NCI-H1930 (cell line): ENCODE results near the gene SSR4.

Experiments
- DNase-seq, 2 experiments: peaks; one replicate each; lab custom pipeline; 2025; lab: John Stamatoyannopoulos, UW

Gene SSR4

DNA sequence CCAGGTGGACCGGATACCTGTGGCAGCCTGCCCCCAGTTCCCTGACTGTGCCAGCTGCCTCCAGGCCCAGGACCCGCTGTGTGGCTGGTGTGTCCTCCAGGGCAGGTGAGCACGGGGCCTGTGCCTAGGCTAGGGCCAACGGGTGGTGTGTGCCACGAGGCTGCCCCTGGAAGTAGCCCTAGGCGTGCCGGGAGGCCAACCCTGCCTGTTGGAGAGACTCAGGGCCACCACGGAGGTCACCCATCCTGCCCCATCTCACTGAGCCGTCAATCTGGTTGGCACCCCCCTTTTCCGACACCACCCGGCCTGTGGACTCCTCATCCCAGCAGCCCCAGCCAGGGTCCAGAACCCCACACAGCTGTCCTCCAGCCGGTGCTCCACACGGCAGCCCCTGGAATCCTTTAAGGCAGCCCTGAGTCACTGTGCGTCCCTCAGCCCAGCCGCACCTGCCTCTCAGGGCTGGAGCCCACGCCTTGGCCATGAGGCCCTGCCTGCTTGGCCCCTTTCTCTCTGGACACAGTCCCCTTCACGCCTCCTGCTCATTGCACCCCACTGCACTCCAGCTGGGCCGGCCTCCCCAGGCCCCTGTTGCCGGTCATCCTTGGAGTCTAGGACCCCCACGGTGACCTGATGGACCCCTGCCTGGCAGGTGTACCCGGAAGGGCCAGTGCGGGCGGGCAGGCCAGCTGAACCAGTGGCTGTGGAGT, 25.2 kb upstream of the SSR4 start:
- no peak for DNase-seq

DNA sequence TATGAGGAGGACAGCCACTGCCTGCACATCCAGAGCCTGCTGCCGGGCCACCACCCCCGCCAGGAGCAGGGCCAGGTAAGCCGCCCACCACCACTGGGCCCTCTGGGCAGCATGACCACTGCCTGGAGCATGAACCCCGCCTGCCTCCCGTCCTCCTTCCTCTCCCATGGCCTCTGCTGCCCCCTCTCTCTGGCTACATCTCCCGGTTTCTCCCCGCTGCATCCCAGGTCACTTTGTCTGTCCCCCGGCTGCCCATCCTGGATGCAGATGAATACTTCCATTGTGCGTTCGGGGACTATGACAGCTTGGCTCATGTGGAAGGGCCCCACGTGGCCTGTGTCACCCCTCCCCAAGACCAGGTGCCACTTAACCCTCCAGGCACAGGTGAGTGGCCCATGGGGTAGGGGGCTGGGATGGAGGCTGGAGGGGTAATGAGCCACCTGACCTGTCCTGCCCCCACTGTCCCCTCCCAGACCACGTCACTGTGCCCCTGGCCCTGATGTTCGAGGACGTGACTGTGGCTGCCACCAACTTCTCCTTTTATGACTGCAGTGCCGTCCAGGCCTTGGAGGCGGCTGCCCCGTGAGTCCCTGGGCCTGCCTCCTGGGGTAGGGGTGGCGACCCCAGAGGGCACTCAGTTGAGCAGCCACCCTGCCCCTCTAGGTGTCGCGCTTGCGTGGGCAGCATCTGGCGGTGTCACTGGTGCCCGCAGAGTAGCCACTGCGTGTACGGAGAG, 24.4 kb upstream of the SSR4 start:
- DNase-seq, result no peak

DNA sequence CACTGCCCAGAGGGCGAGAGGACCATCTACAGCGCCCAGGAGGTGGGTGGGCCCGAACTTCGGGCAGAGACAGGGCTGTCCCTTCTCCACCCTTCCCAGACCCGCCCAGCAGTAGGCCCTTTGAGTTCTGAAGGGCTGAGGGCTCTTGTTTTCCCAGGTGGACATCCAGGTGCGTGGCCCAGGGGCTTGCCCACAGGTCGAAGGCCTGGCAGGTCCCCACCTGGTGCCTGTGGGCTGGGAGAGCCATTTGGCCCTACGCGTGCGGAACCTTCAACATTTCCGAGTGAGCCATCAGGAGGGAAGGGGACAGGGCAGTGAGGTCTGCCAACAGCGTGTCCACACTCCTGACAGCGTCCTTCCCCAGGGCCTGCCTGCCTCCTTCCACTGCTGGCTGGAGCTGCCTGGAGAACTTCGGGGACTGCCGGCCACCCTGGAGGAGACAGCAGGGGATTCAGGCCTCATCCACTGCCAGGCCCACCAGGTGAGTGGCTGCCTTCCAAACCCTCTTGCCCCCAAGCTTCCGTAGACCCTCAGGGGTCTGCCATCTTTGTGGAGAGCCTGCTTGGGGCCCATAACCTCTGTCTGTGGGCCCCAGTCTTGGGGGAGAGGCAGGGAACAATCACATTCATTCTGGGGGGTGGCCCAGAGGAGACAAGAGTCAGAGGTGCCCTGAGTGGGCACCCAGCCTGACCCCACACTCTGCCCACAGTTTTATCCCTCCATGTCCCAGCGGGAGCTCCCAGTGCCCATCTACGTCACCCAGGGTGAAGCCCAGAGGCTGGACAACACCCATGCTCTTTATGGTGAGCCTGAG, 23.7 kb upstream of the SSR4 start:
- no peak for DNase-seq

DNA sequence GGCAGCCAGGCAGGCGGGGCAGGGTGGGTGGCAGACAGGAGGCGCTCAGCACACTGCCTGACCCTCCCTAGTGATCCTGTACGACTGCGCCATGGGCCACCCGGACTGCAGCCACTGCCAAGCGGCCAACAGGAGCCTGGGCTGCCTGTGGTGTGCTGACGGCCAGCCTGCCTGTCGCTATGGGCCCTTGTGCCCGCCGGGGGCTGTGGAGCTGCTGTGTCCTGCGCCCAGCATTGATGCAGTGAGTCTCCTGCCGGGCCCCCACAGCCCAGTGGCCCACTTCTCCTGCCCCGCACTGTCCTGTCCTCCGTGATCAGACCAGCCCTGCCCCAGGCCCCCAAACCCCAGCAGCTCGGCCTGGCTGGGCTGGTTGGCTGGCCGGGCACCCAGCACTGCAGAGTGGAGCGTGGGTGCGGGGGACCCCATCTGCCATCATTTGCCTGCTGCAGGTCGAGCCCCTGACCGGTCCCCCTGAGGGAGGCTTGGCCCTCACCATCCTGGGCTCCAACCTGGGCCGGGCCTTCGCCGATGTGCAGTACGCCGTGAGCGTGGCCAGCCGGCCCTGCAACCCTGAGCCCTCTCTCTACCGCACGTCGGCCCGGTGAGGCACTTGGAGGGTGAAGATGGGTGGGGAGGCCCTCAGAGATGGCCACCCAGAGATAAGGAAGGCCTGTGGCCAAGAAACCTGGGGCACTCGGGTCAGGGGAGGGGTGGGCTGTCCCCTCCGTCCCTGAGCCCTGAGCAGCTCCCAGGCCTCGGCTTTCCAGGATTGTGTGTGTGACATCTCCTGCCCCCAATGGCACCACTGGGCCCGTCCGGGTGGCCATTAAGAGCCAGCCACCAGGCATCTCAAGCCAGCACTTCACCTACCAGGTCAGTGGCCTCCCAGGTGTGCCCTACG, 22.8 kb upstream of the SSR4 start:
- no peak for DNase-seq

DNA sequence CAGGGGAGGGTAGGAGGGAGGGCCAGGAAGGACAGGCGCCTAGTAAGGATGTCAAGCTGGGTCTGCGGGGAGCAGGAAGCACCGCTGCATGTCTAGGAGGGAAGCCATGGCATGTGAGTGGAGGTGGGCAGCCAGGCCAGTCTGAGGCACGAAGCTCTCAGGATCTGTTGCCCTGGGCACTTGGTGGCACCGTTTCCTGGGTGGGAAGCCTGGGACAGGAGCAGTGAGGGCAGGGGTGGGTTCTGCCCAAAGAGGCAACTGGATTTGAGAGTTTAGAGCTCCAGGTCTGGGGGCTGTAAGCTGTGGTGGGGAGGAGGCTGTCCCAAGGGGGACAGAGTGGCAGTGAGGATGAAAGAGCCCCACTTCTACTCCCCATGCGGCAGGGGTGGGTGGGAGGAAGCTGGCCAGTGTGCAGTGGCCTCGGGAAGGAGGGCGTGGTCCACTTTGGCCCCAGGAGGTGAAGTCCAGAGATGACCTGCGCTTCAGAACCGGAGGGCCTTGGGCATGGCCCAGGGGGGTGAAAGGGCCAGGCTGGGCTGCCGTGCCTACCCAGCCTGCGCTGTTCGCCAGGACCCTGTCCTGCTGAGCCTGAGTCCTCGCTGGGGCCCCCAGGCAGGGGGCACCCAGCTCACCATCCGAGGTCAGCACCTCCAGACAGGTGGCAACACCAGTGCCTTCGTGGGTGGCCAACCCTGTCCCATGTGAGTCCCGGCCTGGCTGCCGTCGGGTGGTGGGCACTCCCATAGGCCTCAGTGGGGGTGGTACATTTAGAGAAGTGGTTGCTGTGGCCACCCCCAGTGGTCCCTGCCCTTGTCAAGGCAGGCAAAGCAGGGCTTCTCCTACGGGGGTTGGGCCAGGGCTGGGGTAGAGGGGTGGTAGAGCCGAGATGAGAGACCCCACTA, 21.9 kb upstream of the SSR4 start:
- DNase-seq, result no peak

DNA sequence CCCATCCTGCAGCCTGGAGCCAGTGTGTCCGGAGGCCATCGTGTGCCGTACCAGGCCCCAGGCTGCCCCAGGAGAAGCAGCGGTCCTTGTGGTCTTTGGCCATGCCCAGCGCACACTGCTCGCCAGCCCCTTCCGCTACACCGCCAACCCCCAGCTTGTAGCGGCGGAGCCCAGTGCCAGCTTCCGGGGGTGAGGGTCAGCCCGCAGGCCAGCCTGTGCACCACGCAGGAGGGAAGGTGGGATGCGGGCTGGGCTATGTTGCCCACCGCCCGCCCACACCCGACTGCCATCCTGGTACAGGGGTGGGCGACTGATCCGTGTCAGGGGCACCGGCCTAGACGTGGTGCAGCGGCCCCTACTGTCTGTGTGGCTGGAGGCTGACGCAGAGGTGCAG, 21.3 kb upstream of the SSR4 start:
- no peak for DNase-seq

DNA sequence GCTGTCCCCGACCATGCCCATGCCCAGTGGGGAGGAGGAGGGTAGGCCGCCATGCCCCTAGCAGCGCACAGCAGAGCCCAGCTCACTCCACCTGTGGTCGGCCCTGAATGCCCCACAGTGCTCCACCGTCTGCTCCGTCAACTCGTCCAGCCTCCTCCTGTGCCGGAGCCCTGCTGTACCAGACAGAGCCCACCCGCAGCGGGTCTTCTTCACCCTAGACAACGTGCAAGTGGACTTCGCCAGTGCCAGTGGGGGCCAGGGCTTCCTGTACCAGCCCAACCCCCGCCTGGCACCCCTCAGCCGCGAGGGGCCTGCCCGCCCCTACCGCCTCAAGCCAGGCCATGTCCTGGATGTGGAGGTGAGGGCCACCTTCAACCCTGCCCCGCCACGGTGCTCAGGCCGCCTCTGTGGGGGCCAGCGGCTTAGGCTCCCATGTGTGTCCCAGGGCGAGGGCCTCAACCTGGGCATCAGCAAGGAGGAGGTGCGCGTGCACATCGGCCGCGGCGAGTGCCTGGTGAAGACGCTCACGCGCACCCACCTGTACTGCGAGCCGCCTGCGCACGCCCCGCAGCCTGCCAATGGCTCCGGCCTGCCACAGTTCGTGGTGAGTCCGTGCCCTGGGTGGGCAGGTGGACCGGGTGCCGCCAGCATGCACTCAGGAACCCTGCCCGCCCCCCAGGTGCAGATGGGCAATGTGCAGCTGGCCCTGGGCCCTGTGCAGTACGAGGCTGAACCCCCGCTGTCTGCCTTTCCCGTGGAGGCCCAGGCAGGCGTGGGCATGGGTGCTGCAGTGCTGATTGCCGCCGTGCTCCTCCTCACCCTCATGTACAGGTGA, 20.5 kb upstream of the SSR4 start:
- DNase-seq, result no peak

DNA sequence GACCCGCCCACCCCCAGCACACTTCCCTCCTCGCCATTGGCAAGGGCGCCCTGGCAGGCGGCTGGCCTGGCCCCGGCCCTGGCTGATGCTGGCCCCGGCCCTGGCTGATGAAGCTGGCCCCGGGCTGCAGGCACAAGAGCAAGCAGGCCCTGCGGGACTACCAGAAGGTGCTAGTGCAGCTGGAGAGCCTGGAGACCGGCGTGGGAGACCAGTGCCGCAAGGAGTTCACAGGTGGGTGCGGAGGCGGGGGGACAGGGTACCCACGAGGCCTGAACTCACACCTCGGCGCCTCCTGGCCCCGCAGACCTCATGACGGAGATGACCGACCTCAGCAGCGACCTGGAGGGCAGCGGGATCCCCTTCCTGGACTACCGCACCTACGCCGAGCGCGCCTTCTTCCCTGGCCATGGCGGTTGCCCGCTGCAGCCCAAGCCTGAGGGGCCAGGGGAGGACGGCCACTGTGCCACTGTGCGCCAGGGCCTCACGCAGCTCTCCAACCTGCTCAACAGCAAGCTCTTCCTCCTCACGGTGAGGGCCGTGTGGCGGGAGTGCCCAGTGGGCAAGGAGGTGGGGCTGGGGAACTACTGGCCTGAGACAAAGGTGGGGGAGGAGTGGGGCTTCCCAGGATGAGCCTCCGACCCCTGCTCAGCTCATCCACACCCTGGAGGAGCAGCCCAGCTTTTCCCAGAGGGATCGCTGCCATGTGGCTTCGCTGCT, 19.7 kb upstream of the SSR4 start:
- DNase-seq, result no peak

DNA sequence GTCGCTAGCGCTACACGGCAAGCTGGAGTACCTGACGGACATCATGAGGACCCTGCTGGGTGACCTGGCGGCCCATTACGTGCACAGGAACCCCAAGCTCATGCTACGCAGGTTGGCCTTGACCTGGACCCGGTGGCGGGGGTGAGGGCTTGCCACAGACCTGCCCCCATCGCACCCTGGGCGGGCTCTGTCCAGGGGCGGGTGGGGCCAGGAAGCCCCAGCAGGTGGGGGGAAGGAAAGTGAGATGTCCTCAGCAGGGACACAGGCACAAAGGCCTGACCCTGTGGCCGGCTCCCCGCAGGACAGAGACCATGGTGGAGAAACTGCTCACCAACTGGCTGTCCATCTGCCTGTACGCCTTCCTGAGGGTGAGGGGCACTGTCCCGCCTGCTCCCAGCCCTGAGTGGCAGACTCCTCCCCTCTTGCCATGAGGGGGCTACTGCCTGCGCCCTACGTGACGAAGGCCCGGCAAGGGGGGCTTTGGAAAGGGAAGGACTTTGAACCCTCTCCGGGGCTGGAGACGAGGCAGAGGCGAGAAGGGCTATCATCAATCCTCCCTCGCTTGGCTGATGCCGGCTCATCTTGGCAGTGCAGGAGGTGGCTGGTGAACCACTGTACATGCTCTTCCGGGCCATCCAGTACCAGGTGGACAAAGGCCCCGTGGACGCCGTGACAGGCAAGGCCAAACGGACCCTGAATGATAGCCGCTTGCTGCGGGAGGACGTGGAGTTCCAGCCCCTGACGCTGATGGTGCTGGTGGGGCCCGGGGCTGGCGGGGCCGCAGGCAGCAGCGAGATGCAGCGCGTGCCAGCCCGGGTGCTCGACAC, 19.0 kb upstream of the SSR4 start:
- DNase-seq, result no peak

DNA sequence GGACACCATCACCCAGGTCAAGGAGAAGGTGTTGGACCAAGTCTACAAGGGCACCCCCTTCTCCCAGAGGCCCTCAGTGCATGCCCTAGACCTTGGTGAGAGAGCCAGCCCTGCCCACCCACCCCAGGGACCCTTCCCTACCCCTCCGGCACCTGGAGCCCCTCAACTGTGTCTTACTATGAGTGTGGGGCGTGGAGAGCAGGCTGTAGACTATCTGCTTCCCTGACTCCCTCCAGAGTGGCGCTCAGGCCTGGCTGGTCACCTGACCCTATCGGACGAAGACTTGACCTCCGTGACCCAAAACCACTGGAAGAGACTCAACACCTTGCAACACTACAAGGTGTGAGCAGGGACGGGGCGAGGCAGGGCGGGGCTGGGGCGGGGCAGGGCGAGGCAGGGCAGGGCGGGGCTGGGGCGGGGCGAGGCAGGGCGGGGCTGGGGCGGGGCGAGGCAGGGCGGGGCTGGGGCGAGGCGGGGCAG, 18.3 kb upstream of the SSR4 start:
- DNase-seq, result no peak

DNA sequence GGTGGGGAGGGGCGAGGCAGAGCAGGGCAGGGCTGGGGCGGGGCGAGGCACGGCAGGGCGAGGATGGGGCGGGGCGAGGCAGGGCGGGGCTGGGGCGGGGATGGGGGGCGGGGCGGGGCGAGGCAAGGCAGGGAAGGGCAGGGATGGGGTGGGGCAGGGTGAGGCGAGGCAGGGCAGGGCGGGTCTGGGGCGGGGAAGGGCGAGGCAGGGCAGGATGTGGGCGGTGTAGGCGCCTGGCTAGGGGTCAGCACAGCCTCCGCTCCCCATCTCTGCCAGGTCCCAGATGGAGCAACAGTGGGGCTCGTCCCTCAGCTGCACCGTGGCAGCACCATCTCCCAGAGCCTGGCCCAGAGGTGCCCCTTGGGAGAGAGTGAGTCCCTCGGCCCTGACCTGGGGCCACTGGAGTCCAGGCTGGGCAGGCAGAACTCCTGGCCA, 17.8 kb upstream of the SSR4 start:
- DNase-seq, result no peak

DNA sequence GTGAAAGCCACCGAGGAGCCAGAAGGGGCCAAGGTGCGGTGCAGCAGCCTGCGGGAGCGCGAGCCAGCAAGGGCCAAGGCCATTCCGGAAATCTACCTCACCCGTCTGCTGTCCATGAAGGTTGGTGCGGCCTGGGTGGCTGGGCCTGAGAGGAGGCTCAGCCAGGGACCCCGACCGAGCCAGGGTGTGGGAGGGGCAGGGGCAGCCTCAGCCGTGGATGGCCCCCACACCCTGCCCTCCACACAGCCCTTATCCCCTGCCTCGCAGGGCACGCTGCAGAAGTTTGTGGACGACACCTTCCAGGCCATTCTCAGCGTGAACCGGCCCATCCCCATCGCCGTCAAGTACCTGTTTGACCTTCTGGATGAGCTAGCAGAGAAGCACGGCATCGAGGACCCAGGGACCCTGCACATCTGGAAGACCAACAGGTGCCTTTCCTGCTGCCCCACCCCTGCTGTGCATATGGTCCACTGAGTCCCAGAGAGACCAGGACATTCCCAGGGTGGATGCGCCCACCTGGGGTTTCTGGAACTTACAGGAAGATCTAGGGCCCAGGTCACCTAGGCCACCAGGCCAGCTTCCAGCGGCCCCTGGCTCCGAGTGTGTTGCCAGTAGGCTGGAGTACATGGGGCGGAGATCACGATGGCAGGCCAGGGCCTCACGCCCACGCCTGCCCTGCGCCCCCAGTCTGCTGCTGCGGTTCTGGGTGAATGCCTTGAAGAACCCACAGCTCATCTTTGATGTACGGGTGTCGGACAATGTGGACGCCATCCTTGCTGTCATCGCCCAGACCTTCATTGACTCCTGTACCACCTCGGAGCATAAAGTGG, 17.0 kb upstream of the SSR4 start:
- DNase-seq, result no peak

DNA sequence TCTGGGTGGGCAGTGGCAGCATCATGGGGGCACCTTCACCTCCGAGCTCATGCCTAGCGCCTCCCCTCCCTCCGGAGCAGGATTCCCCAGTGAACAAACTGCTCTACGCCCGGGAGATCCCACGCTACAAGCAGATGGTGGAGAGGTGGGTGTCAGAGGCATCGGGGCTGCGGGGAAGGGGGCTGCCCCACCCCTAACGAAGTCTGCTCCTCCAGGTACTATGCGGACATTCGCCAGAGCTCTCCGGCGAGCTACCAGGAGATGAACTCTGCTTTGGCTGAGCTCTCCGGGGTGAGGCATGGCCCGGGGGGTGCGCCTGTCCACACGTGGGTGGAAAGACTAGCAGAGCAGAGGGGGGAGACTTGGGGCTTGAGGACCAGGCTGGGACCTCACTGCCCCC, 16.3 kb upstream of the SSR4 start:
- DNase-seq, result no peak

DNA sequence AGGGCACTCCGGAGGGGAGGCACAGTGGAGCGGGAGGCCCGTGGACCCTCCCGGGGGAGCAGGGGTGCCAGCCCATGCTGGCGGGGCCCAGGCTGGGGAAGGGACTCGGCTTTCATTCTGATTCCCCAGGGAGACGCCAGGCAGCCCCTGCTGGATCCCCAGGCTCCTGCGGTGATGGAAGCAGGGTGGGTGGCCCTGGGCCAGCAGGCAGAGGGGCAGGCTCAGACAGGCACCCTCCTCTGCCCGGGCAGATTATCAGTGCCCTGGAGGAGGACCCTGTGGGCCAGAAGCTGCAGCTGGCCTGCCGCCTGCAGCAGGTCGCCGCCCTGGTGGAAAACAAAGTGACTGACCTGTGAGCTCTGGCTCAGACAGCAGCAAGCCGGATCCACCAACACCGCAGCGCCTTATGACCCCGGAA, 15.8 kb upstream of the SSR4 start:
- DNase-seq, result no peak

DNA sequence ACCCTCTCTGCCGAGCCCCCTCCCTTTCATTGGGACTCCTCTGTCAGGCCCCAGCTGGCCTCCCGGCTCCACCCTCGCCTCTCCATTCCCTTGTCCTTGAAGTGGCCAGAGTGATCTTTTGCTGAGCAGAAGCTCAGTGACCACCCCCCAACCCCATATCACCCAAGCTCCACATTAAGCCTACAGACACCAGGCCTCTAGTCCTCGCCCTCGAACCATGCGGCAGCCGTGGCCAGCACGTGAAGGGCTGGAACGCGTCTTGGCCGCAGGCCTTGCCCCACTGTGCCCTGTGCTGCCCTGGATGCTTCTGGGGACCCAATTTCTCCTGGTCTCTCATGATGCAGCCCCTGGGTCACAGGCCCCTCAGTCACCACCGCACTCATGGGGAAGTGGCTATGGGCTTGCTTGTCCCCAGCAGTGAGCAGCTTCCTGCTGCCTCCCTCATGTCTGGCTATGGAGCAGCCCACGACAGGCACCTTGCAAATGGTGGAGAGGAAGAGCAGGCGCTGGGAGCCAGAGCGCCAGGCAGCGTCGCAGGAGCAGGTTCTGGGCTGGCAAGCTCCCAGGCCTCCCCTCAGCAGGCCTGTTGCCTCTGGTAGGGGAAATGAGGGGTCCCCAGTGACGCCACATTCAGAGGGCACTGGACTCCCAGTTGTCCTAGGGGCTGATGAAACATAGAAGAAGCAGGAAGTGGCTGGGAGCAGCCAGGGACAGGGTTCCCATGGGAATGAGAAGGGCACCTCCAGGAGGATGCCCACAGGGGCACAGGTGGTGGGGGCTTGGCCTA, 14.4 kb upstream of the SSR4 start:
- DNase-seq, result no peak

DNA sequence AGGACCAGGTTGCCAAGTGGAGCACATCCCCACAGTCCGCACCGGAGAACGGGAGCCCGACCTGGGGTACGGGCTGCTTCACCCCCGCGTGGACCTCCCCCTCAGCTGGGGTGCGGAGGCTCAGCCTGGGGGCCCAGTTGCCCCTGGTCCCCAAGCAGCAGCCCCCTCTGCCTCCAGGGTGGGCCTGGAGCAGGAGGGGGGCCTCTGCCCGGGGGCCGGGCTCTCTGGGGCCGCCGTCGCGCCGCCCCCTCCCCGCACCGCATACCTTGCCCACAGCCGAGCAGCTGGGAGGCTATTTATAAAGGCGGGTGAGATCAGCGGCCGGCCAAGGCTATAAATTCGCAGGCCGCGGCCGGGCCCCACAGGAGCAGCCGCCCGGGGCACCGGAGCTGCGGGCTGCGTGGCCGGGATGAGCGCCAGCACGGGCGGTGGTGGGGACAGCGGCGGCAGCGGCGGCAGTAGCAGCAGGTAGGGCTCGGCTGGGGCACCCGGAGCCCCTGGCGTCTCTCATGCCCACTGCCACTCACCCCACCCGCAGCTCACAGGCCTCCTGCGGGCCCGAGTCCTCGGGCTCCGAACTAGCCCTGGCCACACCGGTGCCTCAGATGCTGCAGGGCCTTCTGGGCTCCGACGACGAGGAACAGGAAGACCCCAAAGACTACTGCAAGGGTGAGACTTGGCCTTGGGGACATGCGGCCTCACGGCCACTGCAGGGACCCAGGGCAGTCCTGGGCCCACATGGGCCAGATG, 13.6 kb upstream of the SSR4 start, which contains the start of gene SRPK3:
SRPK3 (plus strand) TSS at position 364 of the 750 bp plus-strand sequence; CDS start at position 410, 46 bp downstream.
- no peak for DNase-seq
